HL-60 (cell line): ENCODE data around the gene UST.

ENCODE experiments used
- GABPA ChIP-seq: IDR thresholded peaks from 2 replicates; pipeline ENCODE4 v1.6.1; 2012; ENCODE audit warnings: low read depth
- POLR2AphosphoS5 ChIP-seq: IDR thresholded peaks from 2 replicates; pipeline ENCODE4 v1.6.1; 2012; ENCODE audit warnings: low read depth
- SPI1 ChIP-seq: IDR thresholded peaks from 2 replicates; pipeline ENCODE4 v1.6.1; 2012; ENCODE audit warnings: low read depth, mild to moderate bottlenecking, borderline replicate concordance
- TF ChIP-seq, protein P1 (sequence below): IDR thresholded peaks from one replicate; pipeline ENCODE4 v1.5.1; 2011; ENCODE audit warnings: low read length, control low read depth, inconsistent platforms; ENCODE audit not compliant: insufficient read depth
- TF ChIP-seq, protein P2 (sequence below): IDR thresholded peaks from 2 replicates; pipeline ENCODE4 v1.6.1; 2012; ENCODE audit warnings: low read depth; ENCODE audit not compliant: insufficient replicate concordance

GRCh38 chr6:149075616-149076354, 329.0 kb downstream of the UST start:
- TF ChIP-seq, protein P1, sequence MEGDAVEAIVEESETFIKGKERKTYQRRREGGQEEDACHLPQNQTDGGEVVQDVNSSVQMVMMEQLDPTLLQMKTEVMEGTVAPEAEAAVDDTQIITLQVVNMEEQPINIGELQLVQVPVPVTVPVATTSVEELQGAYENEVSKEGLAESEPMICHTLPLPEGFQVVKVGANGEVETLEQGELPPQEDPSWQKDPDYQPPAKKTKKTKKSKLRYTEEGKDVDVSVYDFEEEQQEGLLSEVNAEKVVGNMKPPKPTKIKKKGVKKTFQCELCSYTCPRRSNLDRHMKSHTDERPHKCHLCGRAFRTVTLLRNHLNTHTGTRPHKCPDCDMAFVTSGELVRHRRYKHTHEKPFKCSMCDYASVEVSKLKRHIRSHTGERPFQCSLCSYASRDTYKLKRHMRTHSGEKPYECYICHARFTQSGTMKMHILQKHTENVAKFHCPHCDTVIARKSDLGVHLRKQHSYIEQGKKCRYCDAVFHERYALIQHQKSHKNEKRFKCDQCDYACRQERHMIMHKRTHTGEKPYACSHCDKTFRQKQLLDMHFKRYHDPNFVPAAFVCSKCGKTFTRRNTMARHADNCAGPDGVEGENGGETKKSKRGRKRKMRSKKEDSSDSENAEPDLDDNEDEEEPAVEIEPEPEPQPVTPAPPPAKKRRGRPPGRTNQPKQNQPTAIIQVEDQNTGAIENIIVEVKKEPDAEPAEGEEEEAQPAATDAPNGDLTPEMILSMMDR: no peak
- TF ChIP-seq POLR2AphosphoS5: no peak
- TF ChIP-seq, protein P2, sequence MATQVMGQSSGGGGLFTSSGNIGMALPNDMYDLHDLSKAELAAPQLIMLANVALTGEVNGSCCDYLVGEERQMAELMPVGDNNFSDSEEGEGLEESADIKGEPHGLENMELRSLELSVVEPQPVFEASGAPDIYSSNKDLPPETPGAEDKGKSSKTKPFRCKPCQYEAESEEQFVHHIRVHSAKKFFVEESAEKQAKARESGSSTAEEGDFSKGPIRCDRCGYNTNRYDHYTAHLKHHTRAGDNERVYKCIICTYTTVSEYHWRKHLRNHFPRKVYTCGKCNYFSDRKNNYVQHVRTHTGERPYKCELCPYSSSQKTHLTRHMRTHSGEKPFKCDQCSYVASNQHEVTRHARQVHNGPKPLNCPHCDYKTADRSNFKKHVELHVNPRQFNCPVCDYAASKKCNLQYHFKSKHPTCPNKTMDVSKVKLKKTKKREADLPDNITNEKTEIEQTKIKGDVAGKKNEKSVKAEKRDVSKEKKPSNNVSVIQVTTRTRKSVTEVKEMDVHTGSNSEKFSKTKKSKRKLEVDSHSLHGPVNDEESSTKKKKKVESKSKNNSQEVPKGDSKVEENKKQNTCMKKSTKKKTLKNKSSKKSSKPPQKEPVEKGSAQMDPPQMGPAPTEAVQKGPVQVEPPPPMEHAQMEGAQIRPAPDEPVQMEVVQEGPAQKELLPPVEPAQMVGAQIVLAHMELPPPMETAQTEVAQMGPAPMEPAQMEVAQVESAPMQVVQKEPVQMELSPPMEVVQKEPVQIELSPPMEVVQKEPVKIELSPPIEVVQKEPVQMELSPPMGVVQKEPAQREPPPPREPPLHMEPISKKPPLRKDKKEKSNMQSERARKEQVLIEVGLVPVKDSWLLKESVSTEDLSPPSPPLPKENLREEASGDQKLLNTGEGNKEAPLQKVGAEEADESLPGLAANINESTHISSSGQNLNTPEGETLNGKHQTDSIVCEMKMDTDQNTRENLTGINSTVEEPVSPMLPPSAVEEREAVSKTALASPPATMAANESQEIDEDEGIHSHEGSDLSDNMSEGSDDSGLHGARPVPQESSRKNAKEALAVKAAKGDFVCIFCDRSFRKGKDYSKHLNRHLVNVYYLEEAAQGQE: no peak
- no peak for TF ChIP-seq SPI1
- TF ChIP-seq GABPA: no peak
